ENCODE results near the gene PFKFB4. TPM values are rescaled to one million over a fixed set of nuclear protein-coding genes. Genes with fewer than 3 reads are reported as not detected.

Gene PFKFB4
- total and polyA plus RNA-seq, 7 donors, result 1.5 to 8.0 (median 4.2) TPM

GRCh38 chr3:48478626-48479555 is 77.7 kb downstream of the PFKFB4 start:
- intact Hi-C loops (cut with DNase I), result no loop called here
- no peaks in the 10 kb centered on the region for H3K9me3 ChIP-seq
- no peak overlapping the region for H3K27ac ChIP-seq
- no peaks in the 10 kb centered on the region for H3K27me3 ChIP-seq
- H3K4me1 ChIP-seq, result no peaks in the 10 kb centered on the region
- TF ChIP-seq POLR2AphosphoS5 (IDR thresholded peaks at IDR 0.05), result no peak
- no peak for TF ChIP-seq POLR2A (IDR thresholded peaks at IDR 0.05)
- TF ChIP-seq EP300 (IDR thresholded peaks at IDR 0.05), result no peak
- TF ChIP-seq, protein P1, sequence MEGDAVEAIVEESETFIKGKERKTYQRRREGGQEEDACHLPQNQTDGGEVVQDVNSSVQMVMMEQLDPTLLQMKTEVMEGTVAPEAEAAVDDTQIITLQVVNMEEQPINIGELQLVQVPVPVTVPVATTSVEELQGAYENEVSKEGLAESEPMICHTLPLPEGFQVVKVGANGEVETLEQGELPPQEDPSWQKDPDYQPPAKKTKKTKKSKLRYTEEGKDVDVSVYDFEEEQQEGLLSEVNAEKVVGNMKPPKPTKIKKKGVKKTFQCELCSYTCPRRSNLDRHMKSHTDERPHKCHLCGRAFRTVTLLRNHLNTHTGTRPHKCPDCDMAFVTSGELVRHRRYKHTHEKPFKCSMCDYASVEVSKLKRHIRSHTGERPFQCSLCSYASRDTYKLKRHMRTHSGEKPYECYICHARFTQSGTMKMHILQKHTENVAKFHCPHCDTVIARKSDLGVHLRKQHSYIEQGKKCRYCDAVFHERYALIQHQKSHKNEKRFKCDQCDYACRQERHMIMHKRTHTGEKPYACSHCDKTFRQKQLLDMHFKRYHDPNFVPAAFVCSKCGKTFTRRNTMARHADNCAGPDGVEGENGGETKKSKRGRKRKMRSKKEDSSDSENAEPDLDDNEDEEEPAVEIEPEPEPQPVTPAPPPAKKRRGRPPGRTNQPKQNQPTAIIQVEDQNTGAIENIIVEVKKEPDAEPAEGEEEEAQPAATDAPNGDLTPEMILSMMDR (IDR thresholded peaks at IDR 0.05), result no peak
- DNase-seq, result no peak
- H3K4me3 ChIP-seq, result no peak overlapping the region
- peaks cover 0 to 7% (median 3%) of the 10 kb centered on the region in 4 donors for H3K36me3 ChIP-seq
- 63 to 87% methylated on average over 19 of the region's 19 CpGs for WGBS, 2 donors

- 90 to 91% methylated on average over 9 of the region's 9 CpGs for WGBS, 2 donors
- intact Hi-C loops (cut with DNase I), result no loop called here
- Histone ChIP-seq H3K36me3 (peaks cover 0 to 7% (median 3%) of the 10 kb centered on the region in 4 donors), H3K27me3 (no peaks in the 10 kb centered on the region), H3K4me3 (no peak overlapping the region), H3K27ac (no peak overlapping the region), H3K4me1 (peaks cover 0 to 8% (median 5%) of the 10 kb centered on the region in 4 donors), H3K9me3 (no peaks in the 10 kb centered on the region)
- no peak for TF ChIP-seq EP300 (IDR thresholded peaks at IDR 0.05)
- TF ChIP-seq, protein P1 (IDR thresholded peaks at IDR 0.05), result no peak
- TF ChIP-seq POLR2A (IDR thresholded peaks at IDR 0.05), result no peak
- TF ChIP-seq POLR2AphosphoS5 (IDR thresholded peaks at IDR 0.05), result no peak
- no peak for DNase-seq
Observed at GRCh38 chr3:48477959-48478520, 78.6 kb downstream of the PFKFB4 start.

GRCh38 chr3:48476426-48477053 is 80.1 kb downstream of the PFKFB4 start:
- WGBS, 2 donors, result 79 to 91% methylated on average over 9 of the region's 9 CpGs
- H3K4me3 ChIP-seq, result no peak overlapping the region
- peaks cover 0 to 17% (median 15%) of the 10 kb centered on the region in 4 donors for H3K4me1 ChIP-seq
- H3K27me3 ChIP-seq, result no peaks in the 10 kb centered on the region
- intact Hi-C loops (cut with DNase I), result no loop called here
- no peak overlapping the region for H3K27ac ChIP-seq
- TF ChIP-seq EP300 (IDR thresholded peaks at IDR 0.05) (no peak), POLR2A (IDR thresholded peaks at IDR 0.05) (no peak), POLR2AphosphoS5 (IDR thresholded peaks at IDR 0.05) (no peak)
- TF ChIP-seq, protein P1 (IDR thresholded peaks at IDR 0.05), result no peak
- H3K36me3 ChIP-seq, result peaks cover 0 to 7% (median 3%) of the 10 kb centered on the region in 4 donors
- DNase-seq, result no peak
- H3K9me3 ChIP-seq, result no peaks in the 10 kb centered on the region

GRCh38 chr3:48475188-48475587 is 81.4 kb downstream of the PFKFB4 start:
- TF ChIP-seq, protein P1 (IDR thresholded peaks at IDR 0.05), result no peak
- TF ChIP-seq POLR2AphosphoS5 (IDR thresholded peaks at IDR 0.05), result no peak
- no peak for TF ChIP-seq EP300 (IDR thresholded peaks at IDR 0.05)
- no peak for TF ChIP-seq POLR2A (IDR thresholded peaks at IDR 0.05)
- peaks cover 0 to 9% (median 3%) of the 10 kb centered on the region in 4 donors for H3K36me3 ChIP-seq
- H3K9me3 ChIP-seq, result no peaks in the 10 kb centered on the region
- 91 to 93% methylated on average over 11 of the region's 11 CpGs for WGBS, 2 donors
- H3K27ac ChIP-seq, result no peak overlapping the region
- DNase-seq, result no peak
- peaks cover 0 to 31% (median 27%) of the 10 kb centered on the region in 4 donors for H3K4me1 ChIP-seq
- no peak overlapping the region for H3K4me3 ChIP-seq
- no peaks in the 10 kb centered on the region for H3K27me3 ChIP-seq
- intact Hi-C loops (cut with DNase I), result no loop called here

Measured in sigmoid colon (tissue), 7 donors.